Measurements from ENCODE around the gene CFAP45. TPM values are rescaled to one million over a fixed set of nuclear protein-coding genes. Genes with fewer than 3 reads are reported as not detected.

The CFAP45 gene
- total RNA-seq, 4 donors from 2014 or later, result 0.32 TPM; not detected in 3

GRCh38 chr1:159862557-159862956, 37.4 kb downstream of the CFAP45 start, which contains the start of gene VSIG8:
Gene VSIG8 (minus strand): TSS chr1:159862657. CDS start chr1:159862521, 136 bp downstream.
- no peak within 1 kb of the TSS for H3K27ac ChIP-seq
- peaks cover 3 to 12% (median 7%) of the 10 kb centered on the region in 4 donors for H3K4me1 ChIP-seq
- no peaks in the 10 kb centered on the region for H3K36me3 ChIP-seq
- H3K4me3 ChIP-seq, result no peak within 1 kb of the TSS
- no peaks in the 10 kb centered on the region for H3K27me3 ChIP-seq
- WGBS, 2 donors (ENCODE audit: low coverage in 1 of 2), result 74% methylated on average over 4 of the region's 4 CpGs; no CpG with 5 or more reads in 1 of the 2 donors
- TF ChIP-seq CTCF (IDR thresholded peaks at IDR 0.05) (no peak), POLR2AphosphoS5 (IDR thresholded peaks at IDR 0.05) (no peak), EP300 (IDR thresholded peaks at IDR 0.05; ENCODE audit: low read depth) (no peak), POLR2A (IDR thresholded peaks at IDR 0.05) (no peak)
- intact Hi-C loops (cut with DNase I; ENCODE audit: low total_unique reads) (no loop called here), in situ Hi-C loops (cut with MboI; ENCODE audit: low pct_ligation_motif_present in 1 of 4, low pct_unique_long_range_greater_than_20kb in 1 of 4, low sequenced_read_pairs in 3 of 4) (no loop called here)
- no peaks in the 10 kb centered on the region for H3K9me3 ChIP-seq
- no peak for DNase-seq

GRCh38 chr1:159862031-159862430, 37.9 kb downstream of the CFAP45 start:
- in situ Hi-C loops (cut with MboI; ENCODE audit: low pct_ligation_motif_present in 1 of 4, low pct_unique_long_range_greater_than_20kb in 1 of 4, low sequenced_read_pairs in 3 of 4), result no loop called here
- H3K36me3 ChIP-seq, result no peaks in the 10 kb centered on the region
- DNase-seq, result no peak
- H3K9me3 ChIP-seq, result no peaks in the 10 kb centered on the region
- TF ChIP-seq POLR2A (IDR thresholded peaks at IDR 0.05) (no peak), CTCF (IDR thresholded peaks at IDR 0.05) (no peak), POLR2AphosphoS5 (IDR thresholded peaks at IDR 0.05) (no peak), EP300 (IDR thresholded peaks at IDR 0.05; ENCODE audit: low read depth) (no peak)
- H3K27me3 ChIP-seq, result no peaks in the 10 kb centered on the region
- 89% methylated on average over 5 of the region's 5 CpGs; no CpG with 5 or more reads in 1 of the 2 donors for WGBS, 2 donors (ENCODE audit: low coverage in 1 of 2)
- H3K27ac ChIP-seq, result no peak overlapping the region
- peaks cover 0 to 7% (median 3%) of the 10 kb centered on the region in 4 donors for H3K4me1 ChIP-seq
- no peak overlapping the region for H3K4me3 ChIP-seq
- intact Hi-C loops (cut with DNase I; ENCODE audit: low total_unique reads), result no loop called here

- intact Hi-C loops (cut with DNase I; ENCODE audit: low total_unique reads) (no loop called here), in situ Hi-C loops (cut with MboI; ENCODE audit: low pct_ligation_motif_present in 1 of 4, low pct_unique_long_range_greater_than_20kb in 1 of 4, low sequenced_read_pairs in 3 of 4) (no loop called here)
- Histone ChIP-seq H3K4me1 (no peaks in the 10 kb centered on the region), H3K36me3 (no peaks in the 10 kb centered on the region), H3K9me3 (no peaks in the 10 kb centered on the region), H3K4me3 (no peak overlapping the region), H3K27me3 (no peaks in the 10 kb centered on the region), H3K27ac (no peak overlapping the region)
- 40 to 79% methylated on average over 1 to 8 of the region's 8 CpGs for WGBS, 2 donors (ENCODE audit: low coverage in 1 of 2)
- DNase-seq, result no peak
- TF ChIP-seq POLR2AphosphoS5 (IDR thresholded peaks at IDR 0.05) (no peak), POLR2A (IDR thresholded peaks at IDR 0.05) (no peak), EP300 (IDR thresholded peaks at IDR 0.05; ENCODE audit: low read depth) (no peak), CTCF (IDR thresholded peaks at IDR 0.05) (no peak)
These were observed 38.7 kb downstream of the CFAP45 start for GRCh38 chr1:159861218-159861617.

- intact Hi-C loops (cut with DNase I; ENCODE audit: low total_unique reads), result no loop called here
- no peaks in the 10 kb centered on the region for H3K9me3 ChIP-seq
- in situ Hi-C loops (cut with MboI; ENCODE audit: low pct_ligation_motif_present in 1 of 4, low pct_unique_long_range_greater_than_20kb in 1 of 4, low sequenced_read_pairs in 3 of 4), result no loop called here
- no peaks in the 10 kb centered on the region for H3K27me3 ChIP-seq
- no peak overlapping the region for H3K27ac ChIP-seq
- no peaks in the 10 kb centered on the region for H3K36me3 ChIP-seq
- no peak overlapping the region for H3K4me3 ChIP-seq
- peaks cover 0 to under 1% (median under 1%) of the 10 kb centered on the region in 4 donors for H3K4me1 ChIP-seq
- TF ChIP-seq EP300 (IDR thresholded peaks at IDR 0.05; ENCODE audit: low read depth), result no peak
- no peak for TF ChIP-seq POLR2A (IDR thresholded peaks at IDR 0.05)
- no peak for TF ChIP-seq POLR2AphosphoS5 (IDR thresholded peaks at IDR 0.05)
- TF ChIP-seq CTCF (IDR thresholded peaks at IDR 0.05), result no peak
- 77% methylated on average over 3 of the region's 3 CpGs; no CpG with 5 or more reads in 1 of the 2 donors for WGBS, 2 donors (ENCODE audit: low coverage in 1 of 2)
- no peak for DNase-seq
These were observed 39.5 kb downstream of the CFAP45 start for GRCh38 chr1:159860456-159860855.
